ENCODE data around the gene INTS3. TPM values are rescaled to one million over a fixed set of nuclear protein-coding genes. Genes with fewer than 3 reads are reported as not detected.
"Not testable (repeated sequence)": the region's sequence is repeated elsewhere in the genome, so short reads cannot be mapped to it uniquely, and the experiment has no call there.

The INTS3 gene
- total RNA-seq, 2 donors from 2014 or later: 63.8 to 68.8 TPM

DNA sequence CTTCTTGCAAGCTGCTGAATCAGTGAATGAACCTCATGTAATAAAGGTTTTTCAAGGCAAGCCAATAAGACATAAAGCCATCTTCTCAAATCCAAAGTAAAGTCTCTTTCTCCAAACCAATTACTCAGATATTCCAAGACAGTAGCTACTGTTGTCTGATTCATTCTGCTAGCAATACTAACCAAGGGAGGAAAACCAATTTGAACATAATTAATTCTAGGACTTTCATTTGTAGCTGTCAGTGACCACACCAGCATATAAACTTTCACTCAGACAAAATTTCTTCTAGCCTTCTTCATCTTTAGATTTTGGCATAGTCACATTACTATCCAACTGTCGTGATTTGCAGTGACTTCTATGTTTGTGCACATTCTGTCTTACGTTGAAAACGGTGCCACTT is 10.5 kb upstream of the INTS3 start:
- Histone ChIP-seq H3K4me1 (ENCODE audit: control insufficient read depth in 1 of 2, low read depth in 2 of 2) (no peaks in the 10 kb centered on the region), H3K36me3 (no peaks in the 10 kb centered on the region), H3K4me3 (no peak overlapping the region), H3K27me3 (replicated peaks; ENCODE audit: insufficient read depth) (no peaks in the 10 kb centered on the region), H3K9me3 (no peaks in the 10 kb centered on the region), H3K27ac (no peak overlapping the region)
- TF ChIP-seq CTCF (IDR thresholded peaks at IDR 0.05): no peak
- no peak for ATAC-seq (ENCODE audit: insufficient number of reproducible peaks, low FRiP score, low read depth)
- no peak for DNase-seq (ENCODE audit: low spot score)

DNA sequence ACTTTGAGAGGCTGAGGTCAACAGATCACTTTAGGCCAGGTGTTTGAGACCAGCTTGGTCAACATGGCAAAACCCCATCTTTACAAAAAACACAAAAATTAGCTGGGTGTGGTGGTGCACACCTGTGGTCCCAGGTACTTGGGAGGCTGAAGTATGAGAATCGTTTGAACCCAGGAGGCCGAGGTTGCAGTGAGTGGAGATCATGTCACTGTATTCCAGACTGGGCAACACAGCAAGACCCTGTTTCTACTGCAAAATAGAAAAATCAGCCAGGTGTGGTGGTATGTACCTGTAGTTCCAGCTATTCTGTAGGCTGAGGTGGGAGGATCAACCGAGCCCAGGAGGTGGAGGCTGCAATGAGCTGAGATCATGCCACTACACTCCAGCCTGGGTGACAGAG is 4.2 kb upstream of the INTS3 start:
- no peak overlapping the region for H3K4me3 ChIP-seq
- H3K9me3 ChIP-seq: no peaks in the 10 kb centered on the region
- TF ChIP-seq CTCF (IDR thresholded peaks at IDR 0.05): no peak
- H3K4me1 ChIP-seq (ENCODE audit: control insufficient read depth in 1 of 2, low read depth in 2 of 2): no peaks in the 10 kb centered on the region
- no peaks in the 10 kb centered on the region for H3K27me3 ChIP-seq (replicated peaks; ENCODE audit: insufficient read depth)
- ATAC-seq (ENCODE audit: insufficient number of reproducible peaks, low FRiP score, low read depth) (no peak), DNase-seq (ENCODE audit: low spot score) (no peak)
- H3K27ac ChIP-seq: no peak overlapping the region
- H3K36me3 ChIP-seq: no peaks in the 10 kb centered on the region

GRCh38 chr1:153724634-153725033 is 3.2 kb upstream of the INTS3 start:
- not testable (repeated sequence) for ATAC-seq (ENCODE audit: insufficient number of reproducible peaks, low FRiP score, low read depth); DNase-seq (ENCODE audit: low spot score); H3K4me3 ChIP-seq

GRCh38 chr1:153728305-153729066 is 636 bp downstream of the INTS3 start:
- Histone ChIP-seq H3K27me3 (replicated peaks; ENCODE audit: insufficient read depth) (no peaks in the 10 kb centered on the region), H3K36me3 (no peaks in the 10 kb centered on the region), H3K4me1 (ENCODE audit: control insufficient read depth in 1 of 2, low read depth in 2 of 2) (peaks cover 19 to 40% of the 10 kb centered on the region in 2 donors), H3K9me3 (no peaks in the 10 kb centered on the region), H3K4me3 (peak overlapping the region; percentile 100), H3K27ac (peak overlapping the region; percentile 99 to 100)
- DNase-seq (ENCODE audit: low spot score): peak; percentile 9
- TF ChIP-seq CTCF (IDR thresholded peaks at IDR 0.05): no peak
- ATAC-seq (ENCODE audit: insufficient number of reproducible peaks, low FRiP score, low read depth): peak; percentile 15

More at GRCh38 chr1:153724634-153725033, 3.2 kb upstream of the INTS3 start:
- H3K4me1 ChIP-seq (ENCODE audit: control insufficient read depth in 1 of 2, low read depth in 2 of 2); H3K36me3 ChIP-seq; H3K27ac ChIP-seq; H3K9me3 ChIP-seq; H3K27me3 ChIP-seq (replicated peaks; ENCODE audit: insufficient read depth): not testable (repeated sequence)

DNA sequence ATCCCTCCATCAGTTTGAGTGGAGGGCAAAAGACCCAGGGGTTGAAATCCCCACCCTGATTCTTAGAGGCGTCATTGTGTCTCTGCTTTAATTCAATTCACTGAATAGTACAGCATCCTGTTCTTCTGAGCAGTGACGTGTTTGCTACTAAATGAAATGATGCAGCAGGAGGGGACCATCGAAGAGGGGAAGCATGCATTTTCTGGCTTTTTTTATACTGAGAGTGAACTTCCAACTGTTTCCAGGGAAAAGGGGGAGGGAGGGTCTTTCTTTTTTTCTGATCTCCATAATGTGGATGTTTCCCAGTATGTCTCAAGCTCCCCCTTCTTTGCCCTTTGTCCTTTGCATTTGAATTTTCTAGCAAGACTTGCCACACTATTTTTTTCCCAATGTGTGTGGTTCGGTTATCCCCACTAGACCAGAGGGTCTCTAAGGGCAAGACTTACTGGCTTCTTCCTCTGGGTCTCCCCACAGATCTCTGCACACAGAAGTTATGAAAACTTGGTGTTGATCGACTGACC is 2.7 kb downstream of the INTS3 start:
- peak overlapping the region; percentile 78 to 100 for H3K27ac ChIP-seq
- no peaks in the 10 kb centered on the region for H3K36me3 ChIP-seq
- ATAC-seq (ENCODE audit: insufficient number of reproducible peaks, low FRiP score, low read depth) (no peak), DNase-seq (ENCODE audit: low spot score) (no peak)
- no peaks in the 10 kb centered on the region for H3K27me3 ChIP-seq (replicated peaks; ENCODE audit: insufficient read depth)
- no peak overlapping the region for H3K4me3 ChIP-seq
- TF ChIP-seq CTCF (IDR thresholded peaks at IDR 0.05): no peak
- H3K9me3 ChIP-seq: no peaks in the 10 kb centered on the region
- H3K4me1 ChIP-seq (ENCODE audit: control insufficient read depth in 1 of 2, low read depth in 2 of 2): peaks cover 28 to 60% of the 10 kb centered on the region in 2 donors

All from thoracic aorta (tissue), 2 donors.